ENCODE results near the gene FASTKD3.

The FASTKD3 gene

DNA sequence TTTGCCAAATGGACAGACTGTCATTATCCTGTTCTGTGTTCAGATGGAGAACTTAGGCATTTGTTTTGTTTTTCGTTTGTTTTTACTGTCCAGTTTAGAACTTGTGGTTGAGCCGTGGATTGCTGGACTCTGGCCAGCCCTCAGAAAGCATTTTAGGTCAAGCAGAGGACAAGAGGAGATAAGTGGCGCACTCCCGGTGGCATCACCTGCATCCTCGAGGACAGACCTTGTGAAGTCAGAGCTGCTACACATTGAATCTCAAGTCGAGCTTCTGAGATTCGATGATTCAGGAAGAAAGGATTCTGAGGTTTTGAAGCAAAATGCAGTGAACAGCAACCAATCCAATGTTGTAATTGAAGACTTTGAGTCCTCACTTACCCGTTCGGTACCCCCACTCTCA is 9.0 kb upstream of the FASTKD3 start:
- DNase-seq, result no peak

- DNase-seq, result no peak
These were observed 8.0 kb upstream of the FASTKD3 start for GRCh38 chr5:7876867-7877266.

DNA sequence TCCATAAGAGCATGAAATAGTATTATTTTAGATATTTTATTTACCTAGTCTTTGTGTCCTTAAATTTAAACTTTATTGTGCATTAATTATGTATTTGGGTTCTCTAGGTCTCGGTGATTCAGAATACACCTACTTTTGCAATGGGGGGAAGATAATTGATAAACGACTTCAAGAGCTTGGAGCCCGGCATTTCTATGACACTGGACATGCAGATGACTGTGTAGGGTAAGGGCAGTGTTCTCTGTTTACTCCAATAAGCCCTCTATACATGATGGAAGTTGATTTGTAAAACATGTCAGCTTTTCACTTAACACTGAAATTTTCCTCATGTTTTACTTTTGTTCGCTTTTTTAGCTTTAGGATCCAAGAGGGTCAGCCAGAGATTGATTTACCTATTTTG is 6.3 kb upstream of the FASTKD3 start:
- no peak for DNase-seq

GRCh38 chr5:7874639-7875038 is 5.8 kb upstream of the FASTKD3 start:
- no peak for DNase-seq

DNA sequence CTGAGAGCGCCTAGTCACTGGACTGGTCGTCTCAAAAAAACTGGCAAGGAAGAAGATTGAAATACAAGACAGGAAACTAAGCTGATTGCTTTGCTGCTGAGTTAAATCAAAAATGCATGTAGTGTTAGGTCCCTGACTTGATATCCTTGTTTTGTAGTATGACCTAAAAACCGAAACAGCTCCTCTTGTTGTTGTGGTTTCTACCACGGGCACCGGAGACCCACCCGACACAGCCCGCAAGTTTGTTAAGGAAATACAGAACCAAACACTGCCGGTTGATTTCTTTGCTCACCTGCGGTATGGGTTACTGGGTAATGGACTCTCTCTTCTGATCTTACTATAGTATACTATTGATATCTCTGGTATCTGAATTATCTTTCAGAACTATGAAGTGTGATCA is 4.4 kb upstream of the FASTKD3 start:
- DNase-seq, result no peak

- DNase-seq, result no peak
These were observed 3.8 kb upstream of the FASTKD3 start for GRCh38 chr5:7872517-7873130.

GRCh38 chr5:7871653-7872052 is 2.8 kb upstream of the FASTKD3 start:
- DNase-seq, result no peak

DNA sequence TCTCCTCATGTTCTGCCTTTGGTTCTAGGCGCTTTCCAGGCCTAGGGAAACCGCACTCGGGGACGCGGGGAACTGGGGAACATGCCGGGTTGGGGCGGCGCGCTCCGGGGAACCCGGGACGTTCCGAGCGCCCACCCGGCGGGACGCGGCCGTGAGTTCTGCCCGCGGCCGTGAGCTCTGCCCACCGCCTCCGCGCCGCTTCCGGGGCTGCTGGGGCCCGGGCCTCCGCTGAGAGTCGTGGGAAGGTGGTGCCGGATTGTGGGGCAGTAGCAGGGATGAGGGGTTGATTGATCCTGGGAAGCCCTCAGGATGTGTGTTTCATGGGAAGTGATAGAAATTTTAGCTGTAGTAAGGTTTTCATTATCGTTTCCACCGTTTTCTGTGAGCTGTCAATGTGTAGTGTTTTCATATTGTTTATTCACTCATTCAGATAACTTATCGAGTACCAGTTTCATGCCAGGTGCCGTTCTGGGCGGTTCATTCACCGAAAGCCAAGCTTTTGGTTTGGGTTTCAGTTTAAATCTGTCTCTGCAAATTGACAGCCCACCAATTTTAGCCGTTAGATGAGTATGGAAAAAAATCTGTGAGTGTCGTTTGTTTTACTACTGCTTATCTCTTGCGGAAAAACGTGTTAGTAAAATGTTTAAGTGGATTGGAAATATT is 774 bp upstream of the FASTKD3 start:
- no peak for DNase-seq

GRCh38 chr5:7868427-7868772 is 431 bp downstream of the FASTKD3 start:
- DNase-seq, result no peak

DNA sequence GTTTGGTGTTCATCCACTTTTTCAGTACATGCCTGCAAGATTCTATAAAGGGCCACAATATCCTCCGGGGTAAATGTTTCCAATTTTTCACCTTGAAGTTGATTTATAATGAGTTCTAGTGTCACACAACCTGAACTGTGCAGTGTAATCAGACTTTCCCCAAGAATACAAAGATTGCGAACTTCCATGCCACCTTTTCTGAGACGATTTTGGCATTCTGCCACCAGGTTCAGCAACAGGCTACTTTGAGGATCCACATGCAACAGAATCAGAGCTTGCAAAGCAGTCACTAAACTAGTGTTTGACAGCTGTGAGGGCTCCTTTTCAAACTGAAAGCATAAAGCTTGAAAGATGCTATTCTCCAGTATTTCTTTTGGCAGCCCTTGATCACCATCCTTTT is 1.6 kb downstream of the FASTKD3 start:
- DNase-seq, result no peak

DNA sequence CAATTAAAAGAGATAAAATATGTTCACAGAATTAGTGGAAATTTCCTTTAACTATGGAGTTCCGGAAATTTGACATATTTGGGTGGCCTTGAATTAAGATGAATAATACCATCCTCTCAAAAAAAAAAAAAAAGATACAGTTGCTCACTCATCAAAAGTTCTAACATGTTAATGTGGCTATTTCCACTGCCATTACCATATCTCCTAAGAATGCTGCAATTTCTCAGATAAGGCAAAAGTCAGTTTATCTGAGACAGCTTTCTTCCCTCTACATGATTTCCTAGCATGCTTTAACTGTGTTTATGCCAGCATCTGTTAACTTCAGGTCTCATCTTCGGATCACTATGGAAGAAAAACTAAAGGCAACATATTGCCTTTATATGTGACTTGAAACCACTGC is 2.6 kb downstream of the FASTKD3 start:
- DNase-seq, result no peak

- DNase-seq, result no peak
These were observed 10.8 kb downstream of the FASTKD3 start for GRCh38 chr5:7857926-7858632.

DNA sequence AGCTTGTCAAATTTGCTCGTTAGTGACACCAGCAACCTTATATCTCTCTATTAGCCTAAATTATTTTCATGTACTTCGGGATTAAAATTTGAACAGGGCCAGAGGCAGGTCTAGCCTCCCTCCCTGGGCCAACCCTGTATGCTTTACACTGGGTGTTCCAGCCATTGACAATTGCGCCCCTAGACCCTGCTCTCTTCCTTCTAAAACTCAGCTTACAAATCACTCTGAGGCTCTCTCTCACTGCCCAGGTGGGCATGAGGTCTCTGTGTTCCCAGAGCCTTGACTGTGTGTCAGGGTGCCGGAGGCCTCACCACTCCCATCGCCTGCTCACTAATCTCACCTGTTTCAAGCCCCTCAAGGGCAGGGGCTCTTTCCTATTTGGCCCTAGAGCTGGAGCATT is 11.5 kb downstream of the FASTKD3 start:
- DNase-seq, result no peak

GRCh38 chr5:7856855-7857254 is 12.0 kb downstream of the FASTKD3 start:
- no peak for DNase-seq

- DNase-seq, result no peak
These were observed 13.2 kb downstream of the FASTKD3 start for GRCh38 chr5:7855611-7856010.

DNA sequence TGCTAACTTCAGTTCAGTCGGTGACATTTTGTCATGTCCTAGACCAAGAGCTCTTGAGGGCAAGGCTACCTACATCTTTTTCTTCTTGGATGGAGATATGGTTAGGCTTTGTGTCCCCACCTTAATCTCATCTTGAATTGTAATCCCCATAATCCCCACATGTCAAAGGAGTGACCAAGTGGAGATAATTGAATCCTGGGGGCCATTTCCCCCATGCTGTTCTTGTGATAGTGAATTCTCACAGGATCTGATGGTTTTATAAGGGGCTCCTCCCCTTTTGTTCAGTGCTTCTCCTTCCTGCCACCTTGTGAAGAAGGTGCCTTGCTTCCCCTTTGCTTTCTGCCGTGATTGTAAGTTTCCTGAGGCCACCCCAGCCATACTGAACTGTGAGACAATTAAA is 15.8 kb downstream of the FASTKD3 start:
- no peak for DNase-seq

DNA sequence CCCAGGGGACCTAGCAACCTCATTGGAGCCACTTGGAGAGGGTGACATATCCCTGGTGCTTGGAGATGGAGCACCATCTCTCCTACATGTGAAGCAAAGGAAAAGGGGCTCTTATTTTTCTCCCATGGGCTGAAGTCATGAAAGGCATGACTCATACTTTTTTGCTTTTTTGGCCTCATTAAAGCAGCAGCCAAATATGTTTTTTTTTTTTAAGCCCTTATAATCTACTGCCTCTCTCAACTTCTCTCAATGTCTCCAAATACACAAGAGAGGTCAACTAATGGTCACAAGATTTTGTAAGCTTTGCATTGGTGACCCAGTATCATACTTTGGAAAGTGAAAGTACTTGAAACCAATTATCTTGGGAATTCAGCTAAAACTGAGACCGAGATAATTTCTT is 16.3 kb downstream of the FASTKD3 start:
- no peak for DNase-seq

DNA sequence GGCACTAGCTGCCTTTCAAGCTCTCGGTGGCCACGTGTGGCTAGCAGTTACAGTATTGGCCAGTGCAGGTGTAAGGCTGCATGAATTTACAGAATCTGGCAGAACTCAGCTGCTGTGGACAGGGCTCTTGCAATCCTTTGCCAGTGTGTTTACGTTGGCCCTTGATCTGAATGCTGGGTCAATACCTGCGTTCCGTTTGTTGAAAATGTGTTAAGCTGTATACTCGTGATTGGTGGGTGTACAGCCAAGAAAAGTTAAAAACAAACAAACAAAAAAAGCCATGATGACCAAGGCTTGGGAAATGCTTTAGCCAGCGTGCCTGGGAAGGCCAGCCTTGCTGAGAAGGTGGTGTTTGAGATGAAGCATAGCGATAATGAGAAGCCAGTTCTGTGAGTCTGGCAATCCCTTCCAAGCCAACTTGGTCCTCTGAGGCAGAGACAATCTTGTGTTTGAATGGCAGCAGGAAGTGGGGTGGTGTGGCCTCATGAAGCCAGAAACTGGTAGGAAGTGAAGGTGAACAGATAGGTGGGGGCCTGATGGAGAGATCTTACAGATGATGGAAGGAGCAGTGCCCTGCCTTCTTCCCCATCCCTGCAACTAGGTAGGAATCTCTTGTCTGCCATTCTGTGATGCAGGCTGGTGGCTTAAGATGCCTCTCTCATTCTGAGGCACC is 17.1 kb downstream of the FASTKD3 start:
- no peak for DNase-seq

DNA sequence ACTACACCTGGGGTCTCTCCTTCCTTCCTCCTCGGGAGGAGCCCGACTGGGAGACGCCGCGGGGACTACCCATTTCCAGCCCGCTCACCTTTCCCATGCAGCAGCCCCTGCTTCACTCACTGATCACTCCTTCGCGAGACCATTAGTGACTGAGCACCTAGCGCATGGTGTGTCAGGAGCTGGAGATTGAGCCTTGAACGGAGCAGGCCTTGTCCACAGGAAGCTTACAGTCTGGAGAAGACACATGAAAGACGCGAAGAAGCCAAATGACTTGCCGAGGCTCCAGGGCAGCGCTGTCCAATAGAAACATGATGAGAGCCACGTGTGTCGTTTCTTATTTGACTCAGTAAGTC is 17.6 kb downstream of the FASTKD3 start:
- DNase-seq, result no peak

- no peak for DNase-seq
These were observed 18.2 kb downstream of the FASTKD3 start, which contains the start of gene CFAP90 for GRCh38 chr5:7850395-7851239. CFAP90 (minus strand) TSS chr5:7851133; CDS start chr5:7851021, 112 bp downstream.

- no peak for DNase-seq
These were observed 19.0 kb downstream of the FASTKD3 start for GRCh38 chr5:7849681-7850394.

GRCh38 chr5:7848296-7848695 is 20.5 kb downstream of the FASTKD3 start:
- no peak for DNase-seq
